ENCODE results near the gene CRIP1.

The CRIP1 gene

GRCh38 chr14:105503935-105504692, 17.4 kb downstream of the CRIP1 start:
- H3K9me3 ChIP-seq (ENCODE audit: control insufficient read depth in 2 of 2, low read length in 2 of 2) = no peaks in the 10 kb centered on the region
- no peak overlapping the region for H3K9ac ChIP-seq (ENCODE audit: low read length in 2 of 2)
- no peak overlapping the region for H3K4me3 ChIP-seq (ENCODE audit: low read length in 2 of 2)
- peaks cover 0 to 4% of the 10 kb centered on the region in 2 donors for H3K27me3 ChIP-seq (ENCODE audit: control insufficient read depth in 1 of 2, insufficient read depth in 2 of 2, low read length in 2 of 2)
- H3K27ac ChIP-seq (ENCODE audit: low read length) = no peak overlapping the region
- no peaks in the 10 kb centered on the region for H3K36me3 ChIP-seq (ENCODE audit: control insufficient read depth in 2 of 2, insufficient read depth in 2 of 2, low read length in 2 of 2)
- H3K4me1 ChIP-seq (ENCODE audit: control insufficient read depth, insufficient read depth, low read length) = no peaks in the 10 kb centered on the region

GRCh38 chr14:105505101-105505500, 18.4 kb downstream of the CRIP1 start:
- peaks cover 0 to 7% of the 10 kb centered on the region in 2 donors for H3K27me3 ChIP-seq (ENCODE audit: control insufficient read depth in 1 of 2, insufficient read depth in 2 of 2, low read length in 2 of 2)
- H3K9me3 ChIP-seq (ENCODE audit: control insufficient read depth in 2 of 2, low read length in 2 of 2) = no peaks in the 10 kb centered on the region
- H3K36me3 ChIP-seq (ENCODE audit: control insufficient read depth in 2 of 2, insufficient read depth in 2 of 2, low read length in 2 of 2) = no peaks in the 10 kb centered on the region
- H3K9ac ChIP-seq (ENCODE audit: low read length in 2 of 2) = no peak overlapping the region
- no peak overlapping the region for H3K27ac ChIP-seq (ENCODE audit: low read length)
- no peaks in the 10 kb centered on the region for H3K4me1 ChIP-seq (ENCODE audit: control insufficient read depth, insufficient read depth, low read length)
- no peak overlapping the region for H3K4me3 ChIP-seq (ENCODE audit: low read length in 2 of 2)

GRCh38 chr14:105507247-105507646, 20.6 kb downstream of the CRIP1 start:
- no peak overlapping the region for H3K4me3 ChIP-seq (ENCODE audit: low read length in 2 of 2)
- H3K27ac ChIP-seq (ENCODE audit: low read length) = no peak overlapping the region
- no peak overlapping the region for H3K9ac ChIP-seq (ENCODE audit: low read length in 2 of 2)
- peaks cover 5 to 10% of the 10 kb centered on the region in 2 donors for H3K27me3 ChIP-seq (ENCODE audit: control insufficient read depth in 1 of 2, insufficient read depth in 2 of 2, low read length in 2 of 2)
- no peaks in the 10 kb centered on the region for H3K36me3 ChIP-seq (ENCODE audit: control insufficient read depth in 2 of 2, insufficient read depth in 2 of 2, low read length in 2 of 2)
- no peaks in the 10 kb centered on the region for H3K9me3 ChIP-seq (ENCODE audit: control insufficient read depth in 2 of 2, low read length in 2 of 2)
- no peaks in the 10 kb centered on the region for H3K4me1 ChIP-seq (ENCODE audit: control insufficient read depth, insufficient read depth, low read length)

GRCh38 chr14:105508069-105508468, 21.4 kb downstream of the CRIP1 start:
- H3K27me3 ChIP-seq (ENCODE audit: control insufficient read depth in 1 of 2, insufficient read depth in 2 of 2, low read length in 2 of 2) = peaks cover 10 to 13% of the 10 kb centered on the region in 2 donors

GRCh38 chr14:105508601-105509000, 21.9 kb downstream of the CRIP1 start:
- Histone ChIP-seq H3K4me3 (ENCODE audit: low read length in 2 of 2) (no peak overlapping the region), H3K27me3 (ENCODE audit: control insufficient read depth in 1 of 2, insufficient read depth in 2 of 2, low read length in 2 of 2) (peaks cover 10 to 13% of the 10 kb centered on the region in 2 donors), H3K36me3 (ENCODE audit: control insufficient read depth in 2 of 2, insufficient read depth in 2 of 2, low read length in 2 of 2) (no peaks in the 10 kb centered on the region), H3K9me3 (ENCODE audit: control insufficient read depth in 2 of 2, low read length in 2 of 2) (no peaks in the 10 kb centered on the region), H3K9ac (ENCODE audit: low read length in 2 of 2) (no peak overlapping the region), H3K4me1 (ENCODE audit: control insufficient read depth, insufficient read depth, low read length) (no peaks in the 10 kb centered on the region), H3K27ac (ENCODE audit: low read length) (no peak overlapping the region)

More at GRCh38 chr14:105508069-105508468, 21.4 kb downstream of the CRIP1 start:
- H3K4me3 ChIP-seq (ENCODE audit: low read length in 2 of 2) = no peak overlapping the region
- no peak overlapping the region for H3K27ac ChIP-seq (ENCODE audit: low read length)
- no peaks in the 10 kb centered on the region for H3K4me1 ChIP-seq (ENCODE audit: control insufficient read depth, insufficient read depth, low read length)
- no peak overlapping the region for H3K9ac ChIP-seq (ENCODE audit: low read length in 2 of 2)
- H3K9me3 ChIP-seq (ENCODE audit: control insufficient read depth in 2 of 2, low read length in 2 of 2) = no peaks in the 10 kb centered on the region
- no peaks in the 10 kb centered on the region for H3K36me3 ChIP-seq (ENCODE audit: control insufficient read depth in 2 of 2, insufficient read depth in 2 of 2, low read length in 2 of 2)

GRCh38 chr14:105517096-105517495, 30.4 kb downstream of the CRIP1 start:
- Histone ChIP-seq H3K4me3 (ENCODE audit: low read length in 2 of 2) (no peak overlapping the region), H3K27ac (ENCODE audit: low read length) (no peak overlapping the region), H3K27me3 (ENCODE audit: control insufficient read depth in 1 of 2, insufficient read depth in 2 of 2, low read length in 2 of 2) (peaks cover 4 to 5% of the 10 kb centered on the region in 2 donors), H3K9ac (ENCODE audit: low read length in 2 of 2) (no peak overlapping the region), H3K9me3 (ENCODE audit: control insufficient read depth in 2 of 2, low read length in 2 of 2) (peaks cover 0 to 2% of the 10 kb centered on the region in 2 donors), H3K4me1 (ENCODE audit: control insufficient read depth, insufficient read depth, low read length) (no peaks in the 10 kb centered on the region), H3K36me3 (ENCODE audit: control insufficient read depth in 2 of 2, insufficient read depth in 2 of 2, low read length in 2 of 2) (no peaks in the 10 kb centered on the region)

GRCh38 chr14:105519946-105520698, 33.4 kb downstream of the CRIP1 start:
- Histone ChIP-seq H3K27me3 (ENCODE audit: control insufficient read depth in 1 of 2, insufficient read depth in 2 of 2, low read length in 2 of 2) (no peaks in the 10 kb centered on the region), H3K9ac (ENCODE audit: low read length in 2 of 2) (no peak overlapping the region), H3K27ac (ENCODE audit: low read length) (no peak overlapping the region), H3K9me3 (ENCODE audit: control insufficient read depth in 2 of 2, low read length in 2 of 2) (no peaks in the 10 kb centered on the region), H3K4me3 (ENCODE audit: low read length in 2 of 2) (no peak overlapping the region), H3K4me1 (ENCODE audit: control insufficient read depth, insufficient read depth, low read length) (no peaks in the 10 kb centered on the region), H3K36me3 (ENCODE audit: control insufficient read depth in 2 of 2, insufficient read depth in 2 of 2, low read length in 2 of 2) (no peaks in the 10 kb centered on the region)

- Histone ChIP-seq H3K9me3 (ENCODE audit: control insufficient read depth in 2 of 2, low read length in 2 of 2) (no peaks in the 10 kb centered on the region), H3K27ac (ENCODE audit: low read length) (no peak overlapping the region), H3K9ac (ENCODE audit: low read length in 2 of 2) (no peak overlapping the region), H3K27me3 (ENCODE audit: control insufficient read depth in 1 of 2, insufficient read depth in 2 of 2, low read length in 2 of 2) (peaks cover 0 to 11% of the 10 kb centered on the region in 2 donors), H3K36me3 (ENCODE audit: control insufficient read depth in 2 of 2, insufficient read depth in 2 of 2, low read length in 2 of 2) (no peaks in the 10 kb centered on the region), H3K4me3 (ENCODE audit: low read length in 2 of 2) (no peak overlapping the region), H3K4me1 (ENCODE audit: control insufficient read depth, insufficient read depth, low read length) (peaks cover 30% of the 10 kb centered on the region)
These were observed 38.6 kb downstream of the CRIP1 start for GRCh38 chr14:105525326-105525725.

GRCh38 chr14:105525861-105526775, 39.4 kb downstream of the CRIP1 start, which contains the start of gene TMEM121:
Gene TMEM121 (plus strand): TSS chr14:105526583. CDS start chr14:105528835, 2,252 bp downstream.
- Histone ChIP-seq H3K9ac (ENCODE audit: low read length in 2 of 2) (peak within 1 kb of the TSS; percentile 28 to 60), H3K27me3 (ENCODE audit: control insufficient read depth in 1 of 2, insufficient read depth in 2 of 2, low read length in 2 of 2) (peaks cover 0 to 11% of the 10 kb centered on the region in 2 donors), H3K9me3 (ENCODE audit: control insufficient read depth in 2 of 2, low read length in 2 of 2) (no peaks in the 10 kb centered on the region), H3K27ac (ENCODE audit: low read length) (no peak within 1 kb of the TSS), H3K36me3 (ENCODE audit: control insufficient read depth in 2 of 2, insufficient read depth in 2 of 2, low read length in 2 of 2) (no peaks in the 10 kb centered on the region), H3K4me3 (ENCODE audit: low read length in 2 of 2) (peak within 1 kb of the TSS; percentile 43 to 74), H3K4me1 (ENCODE audit: control insufficient read depth, insufficient read depth, low read length) (peaks cover 30% of the 10 kb centered on the region)

- H3K9me3 ChIP-seq (ENCODE audit: control insufficient read depth in 2 of 2, low read length in 2 of 2) = no peaks in the 10 kb centered on the region
- H3K27ac ChIP-seq (ENCODE audit: low read length) = no peak overlapping the region
- peak overlapping the region; percentile 28 to 60 for H3K9ac ChIP-seq (ENCODE audit: low read length in 2 of 2)
- H3K4me3 ChIP-seq (ENCODE audit: low read length in 2 of 2) = peak overlapping the region; percentile 43 to 74
- peaks cover 30% of the 10 kb centered on the region for H3K4me1 ChIP-seq (ENCODE audit: control insufficient read depth, insufficient read depth, low read length)
- H3K36me3 ChIP-seq (ENCODE audit: control insufficient read depth in 2 of 2, insufficient read depth in 2 of 2, low read length in 2 of 2) = no peaks in the 10 kb centered on the region
- peaks cover 0 to 11% of the 10 kb centered on the region in 2 donors for H3K27me3 ChIP-seq (ENCODE audit: control insufficient read depth in 1 of 2, insufficient read depth in 2 of 2, low read length in 2 of 2)
These were observed 40.2 kb downstream of the CRIP1 start for GRCh38 chr14:105526776-105527380.
